ENCODE measurements around the gene TBL1XR1.
"Not testable (repeated sequence)": the region's sequence is repeated elsewhere in the genome, so short reads cannot be mapped to it uniquely, and the experiment has no call there.

Gene TBL1XR1

DNA sequence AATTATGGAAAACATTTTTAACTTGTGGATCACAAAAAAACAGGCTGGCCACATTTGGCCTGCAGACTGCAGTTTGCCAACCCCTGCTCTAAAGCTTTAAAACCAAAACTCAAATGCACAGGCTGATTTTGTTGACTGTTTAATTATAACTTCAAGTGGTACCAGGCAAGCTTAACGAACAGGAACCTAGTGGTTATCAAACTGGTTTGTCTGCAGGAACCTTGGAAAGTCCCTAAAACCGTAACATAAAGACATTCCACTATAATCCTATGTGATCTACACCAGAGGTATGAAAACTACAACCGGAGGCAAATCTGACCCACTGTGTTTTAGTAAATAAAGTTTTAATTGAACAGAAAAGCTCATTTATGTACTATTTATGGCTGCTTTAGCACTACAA lies 52.4 kb downstream of the TBL1XR1 start:
- Histone ChIP-seq H3K27me3 (no peaks in the 10 kb centered on the region), H3K4me3 (ENCODE audit: low read depth, low read length) (no peak overlapping the region), H3K36me3 (peaks cover 4% of the 10 kb centered on the region; the same call in 1 of the 2 replicates), H3K9me3 (no peaks in the 10 kb centered on the region), H3K4me1 (peaks cover 8% of the 10 kb centered on the region)
- TF ChIP-seq, protein P1, sequence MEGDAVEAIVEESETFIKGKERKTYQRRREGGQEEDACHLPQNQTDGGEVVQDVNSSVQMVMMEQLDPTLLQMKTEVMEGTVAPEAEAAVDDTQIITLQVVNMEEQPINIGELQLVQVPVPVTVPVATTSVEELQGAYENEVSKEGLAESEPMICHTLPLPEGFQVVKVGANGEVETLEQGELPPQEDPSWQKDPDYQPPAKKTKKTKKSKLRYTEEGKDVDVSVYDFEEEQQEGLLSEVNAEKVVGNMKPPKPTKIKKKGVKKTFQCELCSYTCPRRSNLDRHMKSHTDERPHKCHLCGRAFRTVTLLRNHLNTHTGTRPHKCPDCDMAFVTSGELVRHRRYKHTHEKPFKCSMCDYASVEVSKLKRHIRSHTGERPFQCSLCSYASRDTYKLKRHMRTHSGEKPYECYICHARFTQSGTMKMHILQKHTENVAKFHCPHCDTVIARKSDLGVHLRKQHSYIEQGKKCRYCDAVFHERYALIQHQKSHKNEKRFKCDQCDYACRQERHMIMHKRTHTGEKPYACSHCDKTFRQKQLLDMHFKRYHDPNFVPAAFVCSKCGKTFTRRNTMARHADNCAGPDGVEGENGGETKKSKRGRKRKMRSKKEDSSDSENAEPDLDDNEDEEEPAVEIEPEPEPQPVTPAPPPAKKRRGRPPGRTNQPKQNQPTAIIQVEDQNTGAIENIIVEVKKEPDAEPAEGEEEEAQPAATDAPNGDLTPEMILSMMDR (IDR thresholded peaks at IDR 0.05; ENCODE audit: low read depth, low read length): no peak
- DNase-seq: no peak

DNA sequence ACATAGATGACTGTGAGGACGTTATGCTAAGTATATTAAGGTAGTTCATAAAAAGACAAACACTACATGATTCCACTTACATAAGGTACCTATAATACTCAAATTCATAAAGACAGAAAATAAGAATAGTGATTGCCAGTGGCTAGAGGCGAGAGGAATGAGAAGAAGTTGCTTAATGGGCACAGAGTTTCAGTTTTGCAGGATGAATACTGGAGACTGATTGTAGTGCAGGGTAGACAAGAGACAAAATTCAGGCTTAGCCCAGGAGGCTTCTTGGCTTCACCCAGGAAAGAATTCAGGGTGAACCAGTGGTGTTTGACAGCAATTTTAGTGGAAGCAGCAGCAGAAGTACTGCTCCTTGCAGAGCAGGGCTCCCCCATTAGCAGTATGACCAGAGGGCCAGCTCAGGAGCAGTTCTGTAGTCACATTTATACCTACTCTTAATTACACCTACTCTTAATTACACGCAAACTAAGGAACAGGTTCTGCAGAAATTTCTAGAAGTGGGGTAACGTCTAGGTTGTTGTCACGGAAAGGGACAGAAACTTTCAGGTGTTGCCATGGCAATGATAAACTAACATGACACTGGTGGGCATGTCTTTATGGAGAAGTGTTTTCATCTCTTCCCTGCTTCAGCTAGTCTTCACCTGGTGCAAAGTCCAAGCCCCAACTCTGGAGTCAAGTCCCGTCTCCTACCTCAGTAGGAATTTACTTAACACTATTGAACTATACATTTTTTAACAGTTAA lies 55.2 kb downstream of the TBL1XR1 start:
- no peak overlapping the region for H3K4me3 ChIP-seq (ENCODE audit: low read depth, low read length)
- TF ChIP-seq, protein P1 (IDR thresholded peaks at IDR 0.05; ENCODE audit: low read depth, low read length): no peak
- peaks cover 10% of the 10 kb centered on the region; the same call in 1 of the 2 replicates for H3K36me3 ChIP-seq
- peaks cover 5% of the 10 kb centered on the region; the same call in 1 of the 2 replicates for H3K4me1 ChIP-seq
- no peak for DNase-seq
- no peaks in the 10 kb centered on the region for H3K9me3 ChIP-seq
- no peaks in the 10 kb centered on the region for H3K27me3 ChIP-seq

- peaks cover 12% of the 10 kb centered on the region; the same call in 1 of the 2 replicates for H3K36me3 ChIP-seq
- H3K9me3 ChIP-seq: no peaks in the 10 kb centered on the region
- no peak for DNase-seq
- TF ChIP-seq, protein P1 (IDR thresholded peaks at IDR 0.05; ENCODE audit: low read depth, low read length): no peak
- H3K4me1 ChIP-seq: peaks cover 5% of the 10 kb centered on the region; the same call in 1 of the 2 replicates
- no peak overlapping the region for H3K4me3 ChIP-seq (ENCODE audit: low read depth, low read length)
- H3K27me3 ChIP-seq: no peaks in the 10 kb centered on the region
Measured at GRCh38 chr3:177141471-177141870, 55.8 kb downstream of the TBL1XR1 start.

GRCh38 chr3:177139220-177139619 lies 58.1 kb downstream of the TBL1XR1 start:
- not testable (repeated sequence) for DNase-seq; H3K9me3 ChIP-seq; H3K27me3 ChIP-seq; H3K4me3 ChIP-seq (ENCODE audit: low read depth, low read length); H3K4me1 ChIP-seq
- 0 out of 2 replicates have a peak, but pooled peaks cover 11% of the 10 kb centered on the region for H3K36me3 ChIP-seq

DNA sequence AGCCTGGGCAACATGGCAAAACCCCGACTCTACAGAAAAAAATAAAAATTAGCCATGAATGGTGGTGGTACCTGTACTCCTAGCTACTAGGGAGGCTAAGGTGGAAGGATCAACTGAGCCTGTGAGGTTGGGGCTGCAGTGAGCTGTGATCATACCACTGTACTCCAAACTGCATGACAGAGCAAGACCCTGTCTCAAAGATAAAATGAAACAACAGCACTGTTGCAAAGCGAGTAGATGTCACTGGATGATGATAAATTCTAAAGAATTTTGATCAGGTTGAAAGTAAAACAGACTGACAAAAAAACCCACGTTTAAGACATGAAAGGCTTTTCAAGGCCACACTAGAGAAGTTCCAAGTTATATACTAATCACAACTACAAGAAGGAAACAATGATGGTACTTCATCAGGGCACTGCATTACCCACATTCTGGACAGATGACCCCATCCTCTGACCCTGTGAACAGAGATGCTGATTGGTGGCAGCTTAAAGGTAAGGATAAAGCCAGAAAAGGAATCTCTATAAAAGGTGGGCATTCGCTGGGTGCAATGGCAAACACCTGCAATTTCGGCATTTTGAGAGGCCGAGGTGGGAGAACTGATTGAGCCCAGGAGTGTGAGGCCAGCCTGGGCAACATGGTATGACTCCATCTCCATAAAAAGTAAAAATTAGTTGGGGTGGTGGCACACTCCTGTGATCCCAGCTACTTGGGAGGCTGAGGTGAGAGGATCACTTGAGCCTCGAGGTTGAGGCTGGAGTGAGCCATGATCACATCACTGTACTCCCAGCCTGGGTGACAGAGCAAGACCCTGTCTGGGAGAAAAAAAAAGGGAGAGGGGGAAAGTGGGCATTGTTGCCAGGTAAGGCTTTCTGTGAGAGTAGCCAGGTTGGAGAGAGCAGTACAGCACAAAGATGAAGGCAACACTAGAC lies 59.2 kb downstream of the TBL1XR1 start:
- Histone ChIP-seq H3K9me3 (no peaks in the 10 kb centered on the region; the same call in 1 of the 2 replicates), H3K4me3 (ENCODE audit: low read depth, low read length) (no peak overlapping the region), H3K27me3 (no peaks in the 10 kb centered on the region), H3K36me3 (peaks cover 14% of the 10 kb centered on the region), H3K4me1 (no peaks in the 10 kb centered on the region; the same call in 1 of the 2 replicates)
- TF ChIP-seq, protein P1 (IDR thresholded peaks at IDR 0.05; ENCODE audit: low read depth, low read length): no peak
- no peak for DNase-seq

- TF ChIP-seq, protein P1 (IDR thresholded peaks at IDR 0.05; ENCODE audit: low read depth, low read length): no peak
- no peak overlapping the region for H3K4me3 ChIP-seq (ENCODE audit: low read depth, low read length)
- H3K4me1 ChIP-seq: no peaks in the 10 kb centered on the region; the same call in 1 of the 2 replicates
- H3K27me3 ChIP-seq: no peaks in the 10 kb centered on the region
- no peaks in the 10 kb centered on the region; the same call in 1 of the 2 replicates for H3K9me3 ChIP-seq
- no peak for DNase-seq
- peaks cover 19% of the 10 kb centered on the region for H3K36me3 ChIP-seq
Measured at GRCh38 chr3:177136741-177137140, 60.5 kb downstream of the TBL1XR1 start.

All from BE2C (cell line).